Skeletal muscle tissue (tissue), 4 donors: ENCODE results near the gene ZDHHC12. TPM values are rescaled to one million over a fixed set of nuclear protein-coding genes. Genes with fewer than 3 reads are reported as not detected.

Source experiments
- H3K27ac ChIP-seq: one replicate; pipeline ENCODE4 v1.7.0; 2013; ENCODE audit warnings: mild to moderate bottlenecking, low read depth, low read length, inconsistent platforms
- H3K27me3 ChIP-seq, 3 donors: one replicate each; pipeline ENCODE4 v1.7.0; 2013; ENCODE audit warnings: low read length in 3 of 3; ENCODE audit not compliant: control insufficient read depth in 3 of 3, insufficient read depth in 3 of 3
- H3K36me3 ChIP-seq, 3 donors: one replicate each; pipeline ENCODE4 v1.7.0; 2013; ENCODE audit warnings: low read length in 3 of 3; ENCODE audit not compliant: control insufficient read depth in 3 of 3, insufficient read depth in 3 of 3
- H3K4me1 ChIP-seq, 3 donors: one replicate each; pipeline ENCODE4 v1.7.0; 2013; ENCODE audit warnings: low read length in 3 of 3, mild to moderate bottlenecking in 3 of 3; ENCODE audit not compliant: control insufficient read depth in 3 of 3, insufficient read depth in 3 of 3
- H3K4me3 ChIP-seq, 3 donors: one replicate each; pipeline ENCODE4 v1.7.0; 2013; ENCODE audit warnings: low read length in 3 of 3
- H3K9ac ChIP-seq, 3 donors: one replicate each; pipeline ENCODE4 v1.7.0; 2013; ENCODE audit warnings: low read length in 3 of 3, mild to moderate bottlenecking in 3 of 3, moderate library complexity in 2 of 3, low read depth in 1 of 3
- H3K9me3 ChIP-seq, 3 donors: one replicate each; pipeline ENCODE4 v1.7.0; 2013; ENCODE audit warnings: low read length in 3 of 3; ENCODE audit not compliant: control insufficient read depth in 3 of 3
- total RNA-seq: library from RNA; depleted of rRNA; stranded (reverse); fragments of >200 nt; gene quantifications from one replicate; pipeline ENCODE4 v1.2.3, GENCODE V29; 2014
- donor health status: Osteomylitis.

Gene ZDHHC12
- 2.6 TPM for total RNA-seq

GRCh38 chr9:128723866-128724743 lies at the start of gene ZDHHC12:
Gene ZDHHC12 (minus strand): TSS chr9:128724127. CDS start chr9:128724093, 34 bp downstream.
- Histone ChIP-seq H3K9ac (peak within 1 kb of the TSS; percentile 65 to 82 (median 69)), H3K27ac (peak within 1 kb of the TSS; percentile 9), H3K4me1 (peaks cover 9 to 18% (median 13%) of the 10 kb centered on the region in 3 donors), H3K9me3 (no peaks in the 10 kb centered on the region), H3K27me3 (no peaks in the 10 kb centered on the region), H3K36me3 (peaks cover 0 to 2% (median 2%) of the 10 kb centered on the region in 3 donors), H3K4me3 (peak within 1 kb of the TSS; percentile 71 to 84 (median 78))

- peaks cover 0 to 3% (median under 1%) of the 10 kb centered on the region in 3 donors for H3K36me3 ChIP-seq
- H3K4me3 ChIP-seq, result no peak overlapping the region
- no peak overlapping the region for H3K27ac ChIP-seq
- H3K9ac ChIP-seq, result no peak overlapping the region
- peaks cover 16 to 30% (median 25%) of the 10 kb centered on the region in 3 donors for H3K4me1 ChIP-seq
- H3K27me3 ChIP-seq, result no peaks in the 10 kb centered on the region
- no peaks in the 10 kb centered on the region for H3K9me3 ChIP-seq
These were observed 49.1 kb upstream of the ZDHHC12 start for GRCh38 chr9:128773049-128773448.

GRCh38 chr9:128771745-128772519 lies 48.0 kb upstream of the ZDHHC12 start, which contains the start of gene ZER1:
Gene ZER1 (minus strand): TSS chr9:128771927. CDS start chr9:128755565, 16,362 bp downstream.
- Histone ChIP-seq H3K4me3 (peak within 1 kb of the TSS; percentile 97 to 99 (median 98)), H3K9ac (peak within 1 kb of the TSS; percentile 97 to 99 (median 99)), H3K27ac (peak within 1 kb of the TSS; percentile 96), H3K27me3 (no peaks in the 10 kb centered on the region), H3K9me3 (no peaks in the 10 kb centered on the region), H3K4me1 (peaks cover 16 to 30% (median 29%) of the 10 kb centered on the region in 3 donors), H3K36me3 (peaks cover 5 to 9% (median 6%) of the 10 kb centered on the region in 3 donors)

GRCh38 chr9:128771094-128771721 lies 47.3 kb upstream of the ZDHHC12 start:
- Histone ChIP-seq H3K36me3 (peaks cover 5 to 9% (median 6%) of the 10 kb centered on the region in 3 donors), H3K27me3 (no peaks in the 10 kb centered on the region), H3K9ac (peak overlapping the region; percentile 97 to 99 (median 99)), H3K4me3 (peak overlapping the region; percentile 97 to 99 (median 98)), H3K9me3 (no peaks in the 10 kb centered on the region), H3K27ac (peak overlapping the region; percentile 96), H3K4me1 (peaks cover 16 to 30% (median 29%) of the 10 kb centered on the region in 3 donors)

- peak overlapping the region; percentile 96 for H3K27ac ChIP-seq
- no peaks in the 10 kb centered on the region for H3K27me3 ChIP-seq
- peak overlapping the region; percentile 97 to 99 (median 98) for H3K4me3 ChIP-seq
- H3K4me1 ChIP-seq, result peaks cover 16 to 30% (median 29%) of the 10 kb centered on the region in 3 donors
- no peaks in the 10 kb centered on the region for H3K9me3 ChIP-seq
- H3K9ac ChIP-seq, result peak overlapping the region; percentile 97 to 99 (median 99)
- H3K36me3 ChIP-seq, result peaks cover 5 to 9% (median 9%) of the 10 kb centered on the region in 3 donors
These were observed 46.5 kb upstream of the ZDHHC12 start for GRCh38 chr9:128770286-128771030.

- Histone ChIP-seq H3K4me3 (no peak overlapping the region), H3K27me3 (no peaks in the 10 kb centered on the region), H3K9ac (peak overlapping the region in 1 of 3 donors; percentile 6), H3K36me3 (peaks cover 5 to 13% (median 9%) of the 10 kb centered on the region in 3 donors), H3K4me1 (peaks cover 16 to 30% (median 29%) of the 10 kb centered on the region in 3 donors), H3K27ac (no peak overlapping the region), H3K9me3 (no peaks in the 10 kb centered on the region)
These were observed 44.7 kb upstream of the ZDHHC12 start for GRCh38 chr9:128768606-128769005.

- Histone ChIP-seq H3K27ac (no peak overlapping the region), H3K9ac (no peak overlapping the region), H3K9me3 (no peaks in the 10 kb centered on the region)
These were observed 41.6 kb upstream of the ZDHHC12 start for GRCh38 chr9:128765499-128765898.

GRCh38 chr9:128764361-128764760 lies 40.4 kb upstream of the ZDHHC12 start:
- Histone ChIP-seq H3K9ac (no peak overlapping the region), H3K27me3 (no peaks in the 10 kb centered on the region), H3K36me3 (peaks cover 4 to 13% (median 9%) of the 10 kb centered on the region in 3 donors), H3K9me3 (no peaks in the 10 kb centered on the region), H3K27ac (no peak overlapping the region), H3K4me1 (peaks cover 8 to 25% (median 21%) of the 10 kb centered on the region in 3 donors), H3K4me3 (no peak overlapping the region)

More at GRCh38 chr9:128765499-128765898, 41.6 kb upstream of the ZDHHC12 start:
- H3K27me3 ChIP-seq, result no peaks in the 10 kb centered on the region
- H3K4me1 ChIP-seq, result peaks cover 16 to 30% (median 29%) of the 10 kb centered on the region in 3 donors
- no peak overlapping the region for H3K4me3 ChIP-seq
- H3K36me3 ChIP-seq, result peaks cover 4 to 13% (median 9%) of the 10 kb centered on the region in 3 donors
